A673 (cell line): ENCODE measurements around the gene OLFM1. TPM values are rescaled to one million over a fixed set of nuclear protein-coding genes. Genes with fewer than 3 reads are reported as not detected.

Source experiments
- Bru-seq: library from RNA; stranded (reverse); fragments of 400-500 nt; gene quantifications from one replicate; lab custom pipeline; 2021; lab: Mats Ljungman, UMichigan
- BruChase-seq, 2 experiments: library from RNA; stranded (reverse); fragments of 400-500 nt; gene quantifications; one replicate each; lab custom pipeline; 2021; lab: Mats Ljungman, UMichigan
- BruUV-seq: library from RNA; stranded (reverse); fragments of 400-500 nt; replicated peaks from 2 replicates; lab custom pipeline; 2021; lab: Mats Ljungman, UMichigan
- CTCF ChIA-PET: fragments of 300-600 bp; sonication (Branson Sonifier 250); formaldehyde crosslinking; loops from one replicate; lab custom pipeline; 2022; ENCODE audit warnings: antibody characterized with exemption; lab: Charles Lee
- POLR2A ChIA-PET: fragments of 300-600 bp; sonication (Branson Sonifier 250); formaldehyde crosslinking; loops from one replicate; lab custom pipeline; 2022; ENCODE audit warnings: antibody characterized with exemption; ENCODE audit not compliant: low non-redundant PET; lab: Charles Lee
- DNase-seq: peaks from one replicate; pipeline ENCODE4 v3.0.0-alpha.2; 2015; ENCODE audit warnings: low spot score
- H3K27ac ChIP-seq: fragments of 200-600 bp; sonication (generic); 2 replicates; pipeline ENCODE4 v1.5.1; 2016; ENCODE audit warnings: mixed run types, low read depth, mild to moderate bottlenecking, mixed read lengths, antibody characterized with exemption, low read length; ENCODE audit not compliant: poor library complexity, severe bottlenecking
- H3K27me3 ChIP-seq: fragments of 200-600 bp; sonication (generic); replicated peaks from 2 replicates; pipeline ENCODE4 v1.6.1; 2017; ENCODE audit warnings: mixed run types, low read depth, mild to moderate bottlenecking, mixed read lengths, antibody characterized with exemption, low read length; ENCODE audit not compliant: insufficient read depth, poor library complexity
- H3K36me3 ChIP-seq: fragments of 200-600 bp; sonication (generic); 2 replicates; pipeline ENCODE4 v1.6.1; 2016; ENCODE audit warnings: mixed run types, mild to moderate bottlenecking, mixed read lengths, antibody characterized with exemption, low read length; ENCODE audit not compliant: insufficient read depth, poor library complexity, severe bottlenecking
- H3K4me1 ChIP-seq: fragments of 200-600 bp; sonication (generic); 2 replicates; pipeline ENCODE4 v1.6.1; 2017; ENCODE audit warnings: mixed run types, mild to moderate bottlenecking, mixed read lengths, antibody characterized with exemption, low read length; ENCODE audit not compliant: insufficient read depth, poor library complexity, severe bottlenecking
- H3K4me3 ChIP-seq: fragments of 200-600 bp; sonication (generic); 2 replicates; pipeline ENCODE4 v1.5.1; 2016; ENCODE audit warnings: low read depth, mixed run types, mild to moderate bottlenecking, mixed read lengths, low read length; ENCODE audit not compliant: poor library complexity, severe bottlenecking
- H3K9me3 ChIP-seq: fragments of 200-600 bp; sonication (generic); 2 replicates; pipeline ENCODE4 v1.6.1; 2016; ENCODE audit warnings: mixed run types, low read depth, mild to moderate bottlenecking, mixed read lengths, antibody characterized with exemption, low read length; ENCODE audit not compliant: poor library complexity, severe bottlenecking
- CTCF ChIP-seq: fragments of 300-800, 200-600 bp; sonication (generic); conservative IDR thresholded peaks from 2 replicates; pipeline ENCODE4 v1.5.1; 2017; ENCODE audit warnings: low read depth, mild to moderate bottlenecking, antibody characterized with exemption, low read length, moderate library complexity, mixed read lengths
- EZH2 ChIP-seq: fragments of 200-600 bp; sonication (generic); IDR thresholded peaks from 2 replicates; pipeline ENCODE4 v1.6.1; 2017; ENCODE audit warnings: borderline replicate concordance, low read depth, mild to moderate bottlenecking, mixed read lengths, antibody characterized with exemption, low read length; ENCODE audit not compliant: poor library complexity, severe bottlenecking
- intact Hi-C: fragments of 100-400 bp; cut with micrococcal nuclease; formaldehyde crosslinking; loops from one replicate; pipeline ENCODE4 v1.10.0; 2022; ENCODE audit not compliant: unreplicated experiment
- long read RNA-seq: library from polyadenylated mRNA; stranded (forward); transcript quantifications from one replicate; pipeline ENCODE4 v2.0.0, GENCODE V29; 2022
- total RNA-seq: library from RNA; stranded (reverse); gene quantifications from 2 replicates; pipeline ENCODE4 v1.2.3, GENCODE V29; 2021

Gene OLFM1
- 278 and 308 TPM in 2 replicates for total RNA-seq
- percentile 79 among the genes with signal in this experiment for Bru-seq, nascent RNA
- percentile 81 among the genes with signal in this experiment for BruChase-seq, experiment 1, labeled RNA remaining after a 2-hour chase
- BruChase-seq, experiment 2, labeled RNA remaining after a 6-hour chase = percentile 89 among the genes with signal in this experiment
- long read RNA-seq, transcript OLFM1-204 (6 exons, 2,444 nt) = major isoform, 496 of 724 reads
- long read RNA-seq, transcript OLFM1-202 (4 exons, 1,014 nt) = minor isoform, 27 of 724 reads
- long read RNA-seq, transcript OLFM1-201 (6 exons, 2,591 nt) = minor isoform, 61 of 724 reads
- long read RNA-seq, transcript OLFM1-208 (4 exons, 1,057 nt) = minor isoform, 65 of 724 reads
- long read RNA-seq, partial matches to known transcripts = 12 of 724 reads
- long read RNA-seq, other reads (novel, unspliced or antisense) = 50 of 724 reads

- Histone ChIP-seq H3K36me3 (peaks cover 28% of the 10 kb centered on the region), H3K9me3 (no peaks in the 10 kb centered on the region), H3K27me3 (no peaks in the 10 kb centered on the region), H3K27ac (peak within 1 kb of the TSS; percentile 93), H3K4me3 (peak within 1 kb of the TSS; percentile 95), H3K4me1 (peaks cover 71% of the 10 kb centered on the region)
- TF ChIP-seq EZH2 = no peak
- TF ChIP-seq CTCF = peak; percentile 79
- intact Hi-C loops = loop anchor here (5.0 kb wide), 1 partner anchor 70 kb away; no protein-coding TSS in a partner anchor
- BruUV-seq = no TSS peak
- POLR2A ChIA-PET = no interaction called here
- DNase-seq = peak; percentile 95
- CTCF ChIA-PET = interaction anchor here (1.2 kb wide), 1 partner anchor 69 kb away, joined by 5 read pairs; no protein-coding TSS in a partner anchor
Observed at GRCh38 chr9:135087489-135087792, at the start of gene OLFM1. TSS of gene OLFM1 (plus strand) at chr9:135087668. CDS start at chr9:135087990, 322 bp downstream.

- ChIA-PET CTCF (no interaction called here), POLR2A (no interaction called here)
- H3K36me3 ChIP-seq = no peaks in the 10 kb centered on the region
- H3K4me1 ChIP-seq = peaks cover 19% of the 10 kb centered on the region
- TF ChIP-seq CTCF (no peak), EZH2 (no peak)
- H3K27ac ChIP-seq = no peak overlapping the region
- H3K27me3 ChIP-seq = no peaks in the 10 kb centered on the region
- no peaks in the 10 kb centered on the region for H3K9me3 ChIP-seq
- BruUV-seq = no TSS peak
- intact Hi-C loops = no loop called here
- H3K4me3 ChIP-seq = no peak overlapping the region
- DNase-seq = no peak
Observed at GRCh38 chr9:135038331-135038730, 49.1 kb upstream of the OLFM1 start.

- Histone ChIP-seq H3K36me3 (no peaks in the 10 kb centered on the region), H3K4me3 (no peak overlapping the region), H3K27me3 (no peaks in the 10 kb centered on the region), H3K9me3 (no peaks in the 10 kb centered on the region), H3K4me1 (peaks cover 19% of the 10 kb centered on the region), H3K27ac (no peak overlapping the region)
- BruUV-seq = no TSS peak
- intact Hi-C loops = no loop called here
- DNase-seq = no peak
- no peak for TF ChIP-seq EZH2
- CTCF ChIA-PET = no interaction called here
- POLR2A ChIA-PET = no interaction called here
Observed at GRCh38 chr9:135038826-135039225, 48.6 kb upstream of the OLFM1 start.
